Activated T-helper 1 cell treated with Interleukin-2 at 50 U/mL for 16 hours (primary cell): ENCODE measurements around the gene EEF1AKMT3.

Source experiments
- DNase-seq: peaks from one replicate; pipeline ENCODE4 v3.0.0-alpha.2; 2020; ENCODE audit warnings: low read depth

The EEF1AKMT3 gene

DNA sequence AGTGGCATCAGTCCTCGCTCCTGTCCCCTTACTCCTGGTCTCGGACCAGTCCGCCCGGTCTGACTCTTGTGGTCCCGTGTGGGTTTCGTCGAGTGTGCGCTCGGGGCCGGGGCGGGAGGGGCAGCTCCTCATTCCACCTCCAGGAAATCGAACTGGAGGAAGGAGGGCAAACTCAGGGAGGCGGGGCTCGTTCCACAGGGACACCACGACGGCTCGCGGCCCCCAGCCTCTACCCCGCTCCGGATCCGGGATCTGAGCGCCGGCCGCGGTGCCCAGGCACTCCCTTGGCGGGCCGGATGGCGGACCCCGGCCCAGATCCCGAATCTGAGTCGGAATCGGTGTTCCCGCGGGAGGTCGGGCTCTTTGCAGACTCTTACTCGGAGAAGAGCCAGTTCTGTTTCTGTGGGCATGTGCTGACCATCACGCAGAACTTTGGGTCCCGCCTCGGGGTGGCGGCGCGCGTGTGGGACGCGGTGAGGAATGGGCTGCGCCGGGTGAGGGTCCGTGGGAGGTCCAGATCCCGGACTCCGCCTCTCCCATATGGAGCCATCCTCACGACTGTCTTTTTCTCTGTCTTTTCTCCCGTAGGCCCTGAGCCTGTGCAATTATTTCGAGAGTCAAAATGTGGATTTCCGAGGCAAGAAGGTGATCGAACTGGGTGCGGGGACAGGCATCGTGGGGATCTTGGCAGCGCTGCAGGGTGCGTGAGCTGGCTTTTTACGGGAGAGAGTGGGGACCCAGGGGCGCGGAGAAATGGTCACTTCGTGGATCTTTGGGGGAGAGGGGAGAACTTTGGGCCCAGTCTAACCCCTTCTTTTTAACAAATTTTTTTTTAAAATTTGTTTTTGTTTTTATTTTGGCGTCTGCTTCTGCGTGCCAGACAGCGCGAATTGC, at the start of gene EEF1AKMT3:
Gene EEF1AKMT3, plus strand, starts transcription at position 186 of the 894 bp plus-strand sequence. Its CDS starts 111 bp downstream, at position 297.
- no peak for DNase-seq

DNA sequence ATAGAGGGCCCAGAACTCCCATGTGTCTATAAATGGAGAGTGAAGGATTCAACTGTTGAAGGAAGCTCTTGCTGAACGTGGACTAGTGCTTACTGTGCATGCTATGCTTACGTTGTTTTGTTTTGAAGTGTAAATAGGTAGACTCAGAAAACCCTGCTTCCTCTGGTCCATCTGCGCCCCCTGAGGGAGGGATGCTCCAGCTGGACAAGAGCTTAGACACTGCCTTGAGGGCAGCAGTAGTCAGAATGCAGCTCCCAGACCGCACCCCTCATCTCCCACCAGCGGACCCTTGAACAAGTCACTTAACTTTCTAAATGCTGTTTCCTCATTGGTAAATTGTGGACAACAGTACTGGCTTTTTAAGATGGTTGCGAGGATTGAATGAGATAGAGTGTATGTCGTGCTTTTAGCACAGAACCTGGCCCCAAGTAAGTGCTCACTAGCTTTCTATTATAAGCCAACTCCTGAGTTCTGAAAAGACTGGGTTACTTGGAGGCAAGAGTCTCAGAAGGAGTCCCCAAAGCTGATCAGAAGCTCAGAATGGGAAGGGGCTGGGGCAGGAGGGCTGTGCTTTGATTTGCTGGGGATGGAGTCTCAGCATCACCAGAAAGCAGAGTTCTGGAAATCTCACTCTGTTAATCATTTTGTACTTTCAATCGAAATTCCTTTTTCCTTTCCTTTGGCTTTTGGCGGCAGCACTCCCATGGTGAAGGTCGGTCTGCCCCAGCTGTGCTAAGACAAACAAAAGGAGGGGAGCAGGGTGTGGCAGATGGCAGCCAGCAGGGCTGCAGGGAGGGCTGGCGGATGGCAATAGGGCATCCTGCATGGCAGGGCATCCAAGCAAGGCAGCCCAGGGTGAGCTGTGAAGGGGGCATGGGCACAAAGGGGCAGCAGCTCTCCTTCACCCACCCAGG, 49.4 kb upstream of the EEF1AKMT3 start:
- no peak for DNase-seq

DNA sequence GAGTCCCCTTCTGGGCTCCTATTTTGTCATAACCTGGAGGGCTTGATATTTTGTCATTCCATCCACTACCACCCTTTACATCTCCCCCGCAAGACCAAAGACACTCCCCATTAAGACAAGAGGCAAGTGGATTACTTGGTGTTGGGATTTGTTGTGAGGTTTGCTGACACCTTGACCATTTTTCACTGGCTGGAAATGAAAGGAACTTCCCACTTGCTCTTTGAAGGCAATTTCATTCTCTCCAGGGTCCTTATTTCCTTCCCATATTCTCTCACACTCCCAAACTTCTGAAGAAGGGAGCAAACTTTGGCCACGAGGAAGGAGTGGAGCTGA, 48.8 kb upstream of the EEF1AKMT3 start:
- DNase-seq: no peak

DNA sequence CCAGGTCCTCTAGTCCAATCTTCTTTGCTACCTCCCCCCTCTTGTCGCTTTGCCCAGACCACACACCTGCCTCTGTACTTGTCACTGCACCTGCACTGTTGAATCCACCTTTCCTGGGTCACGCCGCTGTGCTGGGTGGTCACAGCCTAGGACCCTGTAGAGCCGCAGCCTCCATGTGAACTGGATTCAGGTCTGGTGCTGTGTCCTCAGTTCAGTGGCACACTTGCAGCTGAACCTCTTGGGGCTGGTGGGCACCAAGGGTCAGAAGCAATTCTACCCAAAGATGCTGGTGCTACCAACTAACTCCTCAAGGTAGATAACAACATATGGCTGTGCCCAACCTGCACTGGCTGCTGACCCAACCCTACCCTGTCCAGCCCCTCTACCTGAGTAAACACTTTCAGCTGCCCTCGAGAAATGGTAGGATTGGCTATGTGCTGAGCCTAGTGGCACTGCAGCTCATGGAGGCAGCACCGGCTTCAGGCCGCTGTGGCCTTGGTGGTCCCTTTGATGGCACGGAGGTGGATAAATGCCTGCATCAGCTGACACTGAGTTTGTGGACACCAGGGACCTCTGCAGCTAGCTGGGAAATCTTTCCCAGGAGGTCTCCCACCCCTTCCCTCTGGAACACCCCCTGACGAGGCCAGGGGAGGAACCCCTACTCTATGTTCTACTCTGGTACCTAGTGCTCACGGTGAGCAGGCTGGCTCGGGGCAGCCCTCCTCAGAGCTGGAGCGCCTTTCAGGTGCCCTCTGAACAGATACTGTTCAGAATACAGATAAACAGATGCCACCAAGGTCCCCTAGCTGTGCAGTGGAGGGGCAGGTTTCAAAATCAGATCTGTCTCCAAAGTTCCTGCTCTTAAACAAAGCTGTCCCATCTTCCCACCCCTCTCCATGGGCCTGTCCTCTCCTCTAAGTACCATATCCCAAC, 48.1 kb upstream of the EEF1AKMT3 start:
- no peak for DNase-seq

DNA sequence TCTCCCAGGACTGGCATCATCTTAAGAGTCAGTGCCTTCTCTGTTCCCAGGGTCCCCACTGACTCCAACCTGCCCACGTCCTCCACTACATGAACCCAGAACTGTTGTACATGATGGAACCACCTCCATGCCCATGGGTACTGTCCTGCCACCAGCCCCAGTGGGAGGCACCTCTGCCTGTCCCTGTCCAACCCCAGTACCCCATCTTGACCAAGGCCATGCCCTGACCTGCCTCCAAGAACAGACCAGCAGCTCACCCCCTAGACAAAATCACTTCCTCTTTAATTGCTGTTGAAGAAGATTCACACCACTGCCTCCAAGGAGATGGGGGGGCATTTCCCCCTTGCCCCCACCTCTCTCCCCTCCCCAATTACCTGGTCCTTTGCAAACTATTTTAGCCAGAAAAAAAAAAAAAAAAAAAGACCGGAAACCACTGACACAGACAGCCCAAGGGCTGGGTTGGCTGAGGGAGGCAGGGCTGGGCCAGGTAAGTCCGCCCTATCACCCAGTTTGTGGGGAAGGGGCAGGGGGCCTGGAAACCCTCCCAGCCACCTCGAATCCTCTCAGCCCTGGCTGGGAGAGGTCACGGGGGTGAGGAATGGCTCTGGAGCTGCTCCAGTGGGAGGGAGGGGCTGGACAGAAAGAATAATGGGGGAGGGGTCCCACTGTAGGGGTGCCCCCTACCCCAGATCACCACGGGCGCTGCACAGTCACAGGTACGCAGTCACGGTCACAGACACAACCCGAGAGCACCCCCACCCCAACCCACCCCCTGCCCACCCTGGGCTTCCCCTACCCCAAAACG, 47.3 kb upstream of the EEF1AKMT3 start:
- no peak for DNase-seq

DNA sequence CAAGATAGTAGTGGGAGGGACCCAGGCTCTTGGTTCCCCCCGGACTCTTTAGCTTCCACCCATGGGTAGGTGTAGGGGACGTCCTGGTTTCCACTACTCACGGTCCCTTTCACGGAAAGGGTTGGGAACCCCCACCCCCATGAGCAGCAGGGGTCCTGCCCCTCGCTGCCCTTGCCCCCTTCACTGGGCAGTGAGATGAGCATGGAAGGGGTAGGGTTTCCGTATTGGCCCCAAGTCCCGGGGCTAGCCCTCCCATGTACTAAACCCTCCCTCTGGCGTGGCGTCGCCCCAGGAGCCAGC, 46.6 kb upstream of the EEF1AKMT3 start:
- no peak for DNase-seq

DNA sequence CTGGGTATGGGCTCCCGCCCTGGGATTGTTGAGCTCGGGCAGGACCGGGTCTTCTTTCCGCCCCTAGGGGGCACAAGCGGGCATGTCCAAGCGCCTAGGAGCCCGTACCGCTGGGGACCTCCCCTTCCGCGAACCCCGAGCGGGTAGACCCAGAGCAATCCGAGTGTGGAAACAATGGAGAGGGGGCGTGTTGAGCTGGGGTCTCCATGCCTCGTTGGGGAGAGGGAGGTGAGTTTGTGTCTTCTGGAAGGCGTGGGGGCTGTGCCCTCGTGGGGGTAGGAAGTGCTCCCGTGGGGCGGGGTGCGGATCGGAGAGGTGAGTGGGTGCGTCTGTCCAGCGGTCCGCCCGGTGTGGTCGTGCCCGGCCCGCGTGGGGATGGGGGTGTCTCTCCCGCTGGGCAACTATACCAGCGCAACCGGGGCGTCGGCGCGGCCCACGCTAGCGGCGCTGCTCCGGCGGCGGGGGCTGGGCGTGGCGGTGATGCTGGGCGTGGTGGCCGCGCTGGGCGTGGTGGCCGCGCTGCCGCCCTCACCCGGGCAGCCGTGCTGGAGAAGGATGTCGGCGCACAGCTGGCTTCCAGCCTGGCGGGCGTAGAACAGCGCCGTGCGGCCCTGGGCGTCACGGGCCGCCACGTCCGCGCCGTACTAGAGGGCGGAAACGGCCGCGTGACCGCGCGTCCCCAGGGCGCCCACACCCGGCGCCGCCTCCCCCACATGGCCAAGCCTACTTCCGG, 46.1 kb upstream of the EEF1AKMT3 start:
- no peak for DNase-seq

DNA sequence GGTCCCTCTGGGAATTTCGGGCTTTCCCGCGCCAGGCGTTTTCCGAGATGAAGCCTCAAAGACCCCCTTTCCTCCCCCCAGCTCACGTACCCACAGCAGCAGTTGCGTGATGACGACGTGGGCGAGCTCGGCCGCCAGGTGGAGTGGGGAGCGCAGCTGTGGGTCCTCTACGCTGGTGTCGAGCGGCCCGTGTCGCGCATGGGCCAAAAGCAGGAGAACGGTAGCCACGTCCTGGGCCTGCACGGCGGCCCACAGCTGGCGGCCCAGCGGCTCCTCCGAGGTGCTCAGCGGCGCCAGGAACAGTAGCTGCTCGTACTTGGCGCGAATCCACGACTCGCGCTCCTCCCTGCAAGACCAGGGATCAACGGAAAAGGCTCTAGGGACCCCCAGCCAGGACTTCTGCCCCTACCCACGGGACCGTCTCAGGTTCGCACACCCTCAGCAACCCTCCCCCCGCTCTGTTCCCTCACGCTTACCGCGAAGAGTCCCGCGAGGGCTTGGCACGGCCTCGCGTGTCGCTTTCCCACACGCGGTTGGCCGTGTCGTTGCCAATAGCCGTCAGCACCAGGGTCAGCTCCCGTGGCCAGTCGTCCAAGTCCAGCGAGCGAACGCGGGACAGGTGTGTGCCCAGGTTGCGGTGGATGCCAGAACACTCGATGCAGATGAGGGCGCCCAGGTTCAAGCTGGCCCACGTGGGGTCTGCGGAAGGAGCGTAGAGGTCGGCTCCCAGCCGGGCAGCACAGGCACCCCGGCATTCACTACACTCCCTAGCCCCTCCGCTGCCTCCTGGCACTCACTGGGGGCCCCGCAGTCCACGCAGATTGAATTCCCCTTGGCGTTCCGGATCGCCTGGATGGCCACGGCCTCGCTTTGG, 45.3 kb upstream of the EEF1AKMT3 start:
- no peak for DNase-seq

DNA sequence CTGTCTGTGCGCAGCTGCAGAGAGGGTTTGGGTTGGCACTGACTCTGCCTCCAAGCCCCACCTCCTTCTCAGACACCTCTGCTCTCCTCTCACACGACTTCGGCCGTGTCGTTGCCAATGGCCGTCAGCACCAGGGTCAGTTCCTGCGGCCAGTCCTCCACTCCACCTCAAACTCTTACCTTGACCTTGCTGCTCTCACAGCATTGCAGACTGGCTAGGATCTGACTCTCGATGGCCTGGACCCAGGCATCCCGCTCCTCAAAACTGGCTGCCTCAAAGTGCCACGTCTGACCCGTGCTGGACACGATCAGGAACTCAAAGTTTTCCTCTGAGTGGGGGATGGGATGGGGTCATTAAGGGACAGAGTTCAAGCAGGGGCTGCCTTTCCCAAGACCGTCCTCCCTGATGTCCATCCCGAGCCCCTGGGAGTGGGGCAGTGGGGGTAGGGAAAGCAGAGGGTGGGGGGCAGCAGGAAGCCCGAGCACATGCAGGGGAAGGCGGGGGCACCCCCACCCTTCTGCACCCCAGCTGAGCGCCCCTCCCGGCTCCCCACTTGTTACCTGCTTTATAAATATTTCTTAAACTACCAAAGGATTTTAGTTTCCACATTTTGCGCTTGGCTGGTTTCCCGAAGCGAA, 44.5 kb upstream of the EEF1AKMT3 start:
- no peak for DNase-seq

DNA sequence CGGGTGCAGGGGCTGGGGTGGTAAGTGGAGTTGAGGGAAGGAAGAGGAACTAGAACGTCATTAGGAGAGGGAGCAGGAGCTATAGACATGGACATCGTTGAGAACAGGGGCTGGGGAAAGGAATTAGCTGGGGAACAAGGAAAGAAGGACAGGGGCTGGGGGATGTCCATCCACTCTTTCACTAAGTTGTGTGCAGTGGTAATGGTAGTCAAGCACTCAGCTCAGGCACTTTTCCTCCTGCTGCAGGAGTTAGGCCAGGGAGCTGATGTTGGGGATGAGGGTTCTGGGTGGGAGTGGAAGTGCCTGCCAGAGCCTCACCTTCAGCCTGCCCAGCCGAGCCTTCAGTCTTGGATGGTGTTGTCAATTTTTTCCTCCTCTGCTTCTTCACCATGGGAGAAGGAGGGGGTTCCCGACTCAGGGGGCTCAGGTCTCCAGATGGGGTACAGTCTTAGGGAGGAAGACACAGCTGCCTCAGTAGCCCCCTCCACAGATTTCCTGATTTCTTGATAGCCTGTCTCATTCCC, 43.0 kb upstream of the EEF1AKMT3 start:
- DNase-seq: no peak

DNA sequence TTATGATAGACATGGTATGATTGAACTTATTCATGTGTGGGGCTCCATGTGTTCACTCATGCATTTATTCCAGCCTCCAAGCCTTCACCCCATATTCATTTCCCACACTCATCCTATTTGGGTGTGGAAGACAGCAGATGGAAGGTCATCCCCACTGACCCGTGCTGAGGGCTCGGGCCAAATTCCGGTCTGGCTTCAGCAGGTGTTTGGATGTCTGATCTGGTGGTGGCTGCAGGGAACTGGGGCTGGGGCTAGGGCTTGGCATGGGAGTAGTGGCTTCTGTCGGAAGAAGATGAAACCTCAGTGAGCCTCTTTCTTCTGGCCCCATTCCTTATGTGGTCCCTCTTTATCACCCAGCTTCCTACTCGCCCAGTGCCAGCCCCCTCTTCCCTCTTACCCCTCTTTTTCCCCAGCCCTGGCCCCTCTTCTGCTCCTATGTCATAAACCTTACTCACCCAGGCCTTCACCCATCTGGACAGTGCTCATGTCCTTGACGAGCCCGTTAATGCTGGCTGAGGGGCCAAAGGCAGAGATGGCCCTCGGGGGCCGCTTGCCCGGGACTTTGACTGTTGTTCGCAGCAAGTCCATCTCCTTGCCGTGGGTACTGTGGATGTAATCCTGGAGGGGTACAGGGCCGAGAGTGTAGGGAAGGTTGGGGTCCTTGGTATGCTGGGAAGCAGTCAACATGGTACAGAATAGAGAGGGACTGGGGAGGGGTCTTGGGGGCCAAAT, 41.9 kb upstream of the EEF1AKMT3 start:
- DNase-seq: no peak

DNA sequence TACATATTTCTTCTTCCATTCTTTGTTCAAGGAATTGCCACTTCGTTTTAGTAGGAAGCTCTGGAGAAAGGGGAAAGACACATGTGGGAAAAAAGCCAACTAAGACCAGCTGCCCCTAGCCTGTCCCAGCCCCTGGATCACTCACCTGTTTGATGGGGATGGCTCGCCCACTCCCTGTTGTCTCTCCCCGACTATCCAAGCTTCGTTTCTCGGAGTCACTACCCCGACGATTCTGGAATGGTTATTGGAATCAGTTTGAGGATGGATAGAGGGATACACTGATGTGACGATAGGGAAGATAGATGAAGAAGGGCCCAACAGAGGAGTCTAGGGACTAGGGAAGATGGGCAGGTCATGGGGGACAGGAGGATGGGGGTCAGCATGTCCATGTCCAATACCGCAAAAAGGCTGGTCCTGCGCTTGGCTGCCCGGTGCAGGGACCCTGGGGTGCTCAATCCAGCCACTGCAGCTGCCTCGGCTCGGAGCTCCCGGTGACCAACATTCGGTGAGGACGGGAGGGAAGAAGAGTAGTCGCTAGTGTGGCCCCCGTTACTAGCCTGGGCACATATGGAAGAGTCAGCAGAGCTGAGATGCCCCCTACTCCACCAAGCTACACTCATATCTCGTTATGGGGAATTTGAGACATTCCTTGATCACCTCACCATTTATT, 40.9 kb upstream of the EEF1AKMT3 start:
- DNase-seq: no peak

DNA sequence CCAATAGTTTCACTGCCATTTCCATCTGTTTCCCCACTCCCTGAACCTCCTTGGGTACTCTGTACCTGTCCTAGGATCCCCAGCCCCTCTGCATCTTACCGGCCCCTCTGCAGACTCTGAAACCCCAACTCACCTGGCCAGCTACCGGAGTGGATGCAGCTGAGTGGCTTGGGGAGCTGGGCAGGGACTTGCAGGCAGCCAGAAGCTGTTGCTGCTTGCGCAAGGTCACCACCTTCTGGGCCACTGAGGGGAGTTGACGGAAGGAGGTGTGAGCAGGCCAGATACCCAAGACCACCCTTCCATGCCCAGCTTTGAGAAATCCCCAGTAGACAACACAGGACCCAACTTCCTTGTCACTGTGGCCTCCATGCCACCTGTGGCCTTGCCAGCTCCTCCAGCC, 40.1 kb upstream of the EEF1AKMT3 start:
- DNase-seq: no peak

DNA sequence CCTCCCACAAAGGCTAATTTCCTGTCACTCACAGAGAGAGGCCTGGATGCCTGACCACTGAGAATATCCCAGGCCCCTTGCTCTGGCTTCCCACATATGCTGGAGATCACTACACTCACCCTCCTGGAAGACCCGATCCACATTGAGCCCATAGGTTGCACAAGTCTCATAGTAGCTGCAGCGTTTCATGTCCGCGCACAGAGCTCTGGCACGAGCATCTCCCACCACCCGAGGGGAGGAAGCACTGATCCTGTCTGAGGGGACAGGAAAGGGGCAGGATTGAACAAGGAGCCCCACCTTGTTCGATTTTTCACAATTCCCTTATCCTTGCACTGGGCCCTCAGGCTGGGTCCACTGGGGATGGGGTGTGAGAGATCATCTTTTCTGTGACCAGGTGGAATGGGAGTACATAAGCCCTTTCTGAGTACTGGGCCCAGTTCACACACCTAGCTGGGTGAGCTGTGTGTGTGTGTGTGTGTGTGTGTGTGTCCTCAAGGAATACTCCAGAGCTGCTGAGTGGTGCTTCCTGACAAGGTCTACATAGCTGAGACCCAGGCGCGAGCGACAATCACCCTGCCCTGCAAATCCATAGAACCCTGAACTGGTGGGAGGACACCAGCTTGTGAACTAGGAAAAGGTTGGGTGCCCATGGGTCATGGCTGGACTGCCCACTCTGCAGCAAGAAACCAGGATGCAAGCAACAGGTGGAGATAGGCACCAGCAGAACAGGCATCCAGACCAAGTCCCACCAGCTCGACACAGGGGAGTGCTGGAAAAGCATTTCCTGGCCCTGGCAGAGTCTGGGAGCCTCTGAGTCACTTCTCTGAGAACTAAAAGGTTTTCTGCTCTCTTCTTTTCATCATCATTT, 39.5 kb upstream of the EEF1AKMT3 start:
- no peak for DNase-seq

DNA sequence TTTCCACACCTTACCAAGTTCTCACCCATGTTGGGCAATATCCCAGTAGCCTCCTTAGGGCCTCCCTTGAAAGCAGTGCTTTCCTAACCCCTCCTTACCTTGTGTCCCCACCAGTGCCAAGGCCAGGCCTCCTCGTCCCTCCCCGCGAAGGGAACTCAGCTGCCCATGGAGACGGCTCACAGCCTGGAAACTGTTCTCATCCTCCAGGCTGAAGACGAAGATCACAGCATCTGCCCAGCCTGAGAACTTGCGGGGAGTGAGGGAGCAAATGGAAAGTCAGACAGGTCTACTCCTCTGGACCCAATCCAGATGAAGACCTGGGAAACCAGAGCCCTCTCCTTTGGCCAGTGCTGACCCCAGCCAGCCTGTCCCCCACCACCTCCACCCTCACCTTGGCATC, 38.5 kb upstream of the EEF1AKMT3 start:
- DNase-seq: no peak

DNA sequence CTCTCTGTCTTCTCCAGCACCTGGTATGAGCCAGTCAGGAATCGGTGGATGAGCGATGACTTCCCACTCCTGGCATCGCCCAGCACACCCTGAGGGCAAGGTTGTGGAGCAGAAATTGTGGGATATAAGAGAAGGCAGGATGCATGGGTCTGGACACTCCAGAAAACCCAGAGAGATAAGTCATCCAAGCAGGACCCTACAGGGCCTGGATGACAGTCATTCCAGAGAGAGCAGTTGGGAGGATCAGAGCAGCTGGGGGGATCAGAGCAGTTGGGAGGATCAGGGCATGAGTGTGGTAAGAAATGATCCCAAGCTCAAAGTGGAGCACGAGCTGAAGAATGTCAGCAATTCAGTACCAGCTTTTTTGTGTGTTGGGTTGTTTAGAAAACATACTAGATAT, 37.8 kb upstream of the EEF1AKMT3 start:
- DNase-seq: no peak
